GM21367 (cell line): ENCODE data around the gene S100A6.
"Not testable (repeated sequence)": the region's sequence is repeated elsewhere in the genome, so short reads cannot be mapped to it uniquely, and the experiment has no call there.

Experiments
- ATAC-seq: cut with Tn5 transposase; IDR thresholded peaks from one replicate; pipeline ENCODE4 v1.9.1; 2021; ENCODE audit not compliant: unreplicated experiment

Gene S100A6

GRCh38 chr1:153531638-153532037, 4.2 kb downstream of the S100A6 start:
- no peak for ATAC-seq

DNA sequence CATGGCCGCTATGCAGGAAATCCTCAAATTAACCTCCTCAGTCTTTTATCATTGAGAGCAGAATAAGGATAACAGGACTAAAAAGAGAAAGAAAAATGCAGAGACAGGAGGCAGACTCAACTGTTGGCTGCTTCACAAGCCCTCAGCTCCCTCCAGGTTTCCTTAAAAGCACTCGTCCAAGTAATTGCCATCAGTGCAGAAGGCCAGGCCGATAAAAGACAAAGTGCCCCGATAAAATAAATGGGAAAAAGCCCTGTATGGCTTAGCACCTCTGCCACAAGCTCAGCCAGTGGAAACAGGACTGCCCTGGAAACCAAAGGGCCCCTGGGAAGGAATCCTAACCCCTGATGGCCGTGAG, 8.1 kb downstream of the S100A6 start:
- no peak for ATAC-seq

DNA sequence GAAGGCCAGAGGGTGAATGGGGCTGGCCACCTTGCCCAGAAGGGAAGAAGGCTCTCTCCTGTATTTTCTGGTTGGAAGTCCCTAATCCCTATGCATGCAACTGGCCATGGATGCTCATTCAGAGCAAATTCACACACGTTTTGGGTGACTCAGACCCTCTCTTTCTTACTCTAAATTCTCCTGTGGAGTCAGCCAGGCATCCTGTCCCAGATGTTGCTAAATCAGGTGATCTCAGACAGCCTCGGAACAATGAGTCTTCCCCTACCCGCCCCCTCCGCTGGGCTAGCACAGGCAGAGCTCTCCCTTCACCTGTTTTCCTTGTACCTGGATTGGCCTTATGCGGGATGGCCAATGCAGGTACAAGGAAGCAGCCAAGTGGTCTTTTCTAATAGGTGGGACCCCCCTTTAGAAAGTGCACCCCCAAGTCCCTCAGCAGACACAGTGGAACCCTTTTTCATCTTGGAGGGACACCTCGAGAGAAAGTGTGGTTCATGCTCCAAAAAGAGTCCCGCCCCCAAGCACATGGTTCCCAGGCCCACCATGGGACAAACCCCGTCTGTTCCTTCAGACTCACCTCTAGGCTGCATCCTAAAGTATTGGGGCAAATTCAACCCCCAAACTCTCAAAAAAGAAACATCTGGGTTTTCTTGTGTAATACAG, 8.6 kb downstream of the S100A6 start:
- ATAC-seq: no peak

DNA sequence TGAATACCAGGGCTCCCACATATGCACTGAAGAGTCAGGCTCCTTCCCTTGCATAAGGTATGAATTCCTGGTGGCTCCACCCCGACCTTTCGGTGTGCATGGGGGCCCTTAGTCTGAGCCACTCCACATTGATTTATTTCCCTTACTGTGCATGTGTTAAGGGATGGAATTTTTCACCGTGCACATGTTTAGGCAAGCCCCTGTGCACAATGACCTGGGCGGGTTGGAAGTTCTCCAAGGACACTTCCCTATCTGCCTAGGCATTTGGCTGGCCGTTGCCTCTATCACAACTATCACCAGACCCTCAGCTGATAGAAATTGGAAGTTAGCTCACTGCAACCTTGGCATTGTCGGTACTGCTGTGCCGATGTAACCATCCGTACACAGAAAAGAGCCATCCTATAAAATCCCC, 9.7 kb downstream of the S100A6 start:
- no peak for ATAC-seq

GRCh38 chr1:153525088-153525728, 10.6 kb downstream of the S100A6 start:
- ATAC-seq: no peak

DNA sequence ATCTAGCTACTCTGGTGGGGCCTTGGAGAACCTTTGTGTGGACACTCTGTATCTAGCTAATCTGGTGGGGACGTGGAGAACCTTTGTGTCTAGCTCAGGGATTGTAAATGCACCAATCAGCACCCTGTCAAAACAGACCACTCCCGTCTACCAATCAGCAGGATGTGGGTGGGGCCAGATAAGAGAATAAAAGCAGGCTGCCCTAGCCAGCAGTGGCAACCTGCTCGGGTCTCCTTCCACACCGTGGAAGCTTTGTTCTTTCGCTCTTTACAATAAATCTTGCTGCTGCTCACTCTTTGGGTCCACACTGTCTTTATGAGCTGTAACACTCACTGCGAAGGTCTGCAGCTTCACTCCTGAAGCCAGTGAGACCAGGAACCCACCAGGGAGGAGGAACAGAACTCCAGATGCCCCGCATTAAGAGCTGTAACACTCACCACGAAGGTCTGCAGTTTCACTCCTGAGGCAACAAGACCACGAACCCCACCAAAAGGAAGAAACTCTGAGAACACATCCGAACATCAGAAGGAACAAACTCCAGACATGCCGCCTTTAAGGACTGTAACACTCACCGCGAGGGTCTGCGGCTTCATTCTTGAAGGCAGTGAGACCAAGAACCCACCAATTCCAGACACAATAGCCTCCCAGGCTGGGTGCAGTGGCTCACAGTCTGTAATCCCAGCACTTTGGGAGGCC, 13.3 kb downstream of the S100A6 start:
- not testable (repeated sequence) for ATAC-seq

- ATAC-seq: not testable (repeated sequence)
Observed at GRCh38 chr1:153521808-153522207, 14.0 kb downstream of the S100A6 start.

GRCh38 chr1:153520818-153521476, 14.8 kb downstream of the S100A6 start:
- no peak for ATAC-seq

DNA sequence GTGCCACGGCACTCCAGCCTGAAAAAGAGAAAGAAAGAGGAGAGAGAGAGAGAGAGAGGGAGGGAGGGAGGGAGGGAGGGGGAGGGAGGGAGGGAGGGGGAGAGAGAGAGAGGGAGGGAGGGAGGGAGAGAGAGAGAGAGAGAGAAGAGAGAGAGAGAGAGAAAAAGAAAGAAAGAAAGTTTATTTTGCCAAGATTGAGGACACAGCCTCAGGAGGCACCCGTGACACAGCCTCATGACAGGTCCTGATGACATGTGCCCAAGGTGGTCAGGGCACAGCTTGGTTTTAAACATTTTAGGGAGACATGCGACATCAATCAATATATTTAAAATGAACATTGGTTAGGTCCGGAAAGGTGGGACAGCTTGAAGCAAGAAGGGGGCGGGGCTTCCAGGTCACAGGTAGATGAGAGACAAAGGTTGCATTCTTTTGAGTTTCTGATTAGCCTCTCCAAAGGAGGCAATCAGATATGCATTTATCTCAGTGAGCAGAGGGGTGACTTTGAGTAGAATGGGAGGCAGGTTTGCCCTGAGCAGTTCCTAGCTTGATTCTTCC, 15.6 kb downstream of the S100A6 start:
- not testable (repeated sequence) for ATAC-seq

GRCh38 chr1:153519242-153519641, 16.5 kb downstream of the S100A6 start:
- ATAC-seq: no peak

DNA sequence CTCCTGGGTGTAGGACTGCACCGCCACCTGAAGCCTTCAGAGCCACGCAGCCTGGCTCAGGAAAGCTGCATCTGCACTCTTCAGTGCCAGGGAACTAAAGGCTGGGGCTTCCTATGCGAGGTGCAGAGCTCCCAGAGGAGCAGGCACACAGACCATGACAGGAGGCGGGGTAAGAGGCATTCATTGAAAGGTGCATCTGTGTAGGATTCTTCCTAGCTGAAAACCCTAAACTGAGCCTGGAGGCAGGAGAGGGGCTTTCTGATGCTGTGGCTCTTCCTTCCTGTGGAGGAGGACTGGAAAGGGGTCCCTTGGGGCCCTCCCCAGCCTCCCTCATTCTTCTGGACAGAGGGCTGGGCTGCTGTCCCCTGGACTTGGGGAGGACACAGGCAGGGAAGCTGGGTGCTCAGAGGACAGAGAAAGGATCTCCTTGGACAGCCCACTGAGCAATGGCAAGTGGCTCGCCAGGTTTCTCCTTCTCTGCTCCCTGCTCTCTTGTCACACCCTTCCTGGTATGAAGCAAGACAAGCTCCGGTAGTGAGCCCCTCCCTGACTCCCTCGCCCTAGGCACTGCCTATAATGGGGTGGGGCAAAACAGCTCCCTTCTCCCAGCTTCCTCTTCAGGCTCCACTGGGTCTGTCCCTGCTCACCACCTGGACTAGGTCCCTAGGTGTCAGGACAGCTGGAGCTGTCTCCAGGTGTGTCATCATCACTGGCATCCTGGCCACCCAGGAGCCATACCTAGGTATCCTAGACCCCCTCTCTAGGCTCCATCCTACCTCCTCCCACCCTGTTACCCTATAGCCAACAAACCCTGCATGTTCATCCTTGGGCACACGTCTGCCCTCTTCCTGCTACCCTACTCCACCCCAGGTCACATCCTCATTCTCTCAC, 20.0 kb downstream of the S100A6 start:
- ATAC-seq: no peak

DNA sequence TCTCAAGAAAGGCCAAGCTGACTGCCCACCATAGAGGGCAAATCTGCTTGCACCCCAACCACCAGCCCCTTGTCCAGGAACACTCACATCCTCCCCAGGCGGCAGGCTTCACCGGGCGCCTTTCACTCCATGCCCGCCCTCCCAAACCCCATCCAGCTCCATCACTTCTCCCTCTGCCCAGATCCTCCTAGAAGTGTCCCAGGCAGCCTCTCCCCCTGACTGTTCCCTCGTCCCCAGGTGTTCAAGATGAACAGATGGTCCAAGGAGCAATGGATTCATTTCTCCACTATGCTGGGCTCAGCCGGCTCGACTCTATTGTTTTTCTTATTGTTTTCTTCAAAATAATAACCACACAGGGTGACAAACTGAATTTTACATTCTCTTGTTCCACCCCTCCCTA, 22.1 kb downstream of the S100A6 start:
- ATAC-seq: no peak

DNA sequence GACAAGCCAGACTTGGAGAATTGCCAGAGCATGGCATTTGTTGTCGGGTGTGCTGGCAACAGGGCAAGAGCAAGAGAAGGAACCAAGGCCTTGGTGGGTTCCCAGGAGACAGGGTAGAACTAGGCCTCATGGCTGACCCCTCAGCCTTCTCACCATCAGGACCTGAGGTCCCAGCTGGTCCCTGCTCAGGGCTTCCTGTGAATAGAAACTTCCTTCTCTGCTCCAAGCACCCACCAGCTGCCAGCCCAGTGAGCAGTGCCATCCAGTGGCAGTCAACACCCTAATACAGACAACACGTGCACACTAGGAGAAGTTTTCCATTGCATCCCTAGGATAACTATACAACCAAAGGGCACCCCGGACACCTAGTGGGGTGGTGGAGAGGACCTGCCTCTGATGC, 22.8 kb downstream of the S100A6 start:
- no peak for ATAC-seq

GRCh38 chr1:153510984-153511410, 24.8 kb downstream of the S100A6 start:
- no peak for ATAC-seq

- ATAC-seq: no peak
Observed at GRCh38 chr1:153509729-153510354, 25.9 kb downstream of the S100A6 start.

DNA sequence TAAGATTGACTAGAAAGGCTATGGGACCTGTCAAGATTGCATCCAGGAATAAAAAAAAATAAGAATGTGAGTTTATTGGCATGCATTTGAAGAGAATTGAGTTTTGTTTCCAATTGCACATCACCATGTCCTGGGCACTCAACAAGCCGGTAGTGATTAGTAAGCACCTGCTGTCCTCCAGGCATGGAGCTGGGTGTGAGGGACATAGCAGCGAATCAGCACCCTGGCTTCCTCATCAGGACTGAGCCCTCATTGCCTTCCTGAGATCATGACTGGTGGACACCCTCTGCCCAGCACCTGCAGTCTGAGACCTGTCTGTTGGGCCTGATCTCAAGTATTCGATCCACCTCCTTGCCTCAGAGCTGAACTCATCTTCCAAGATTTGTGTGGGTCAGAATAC, 26.8 kb downstream of the S100A6 start:
- ATAC-seq: no peak

DNA sequence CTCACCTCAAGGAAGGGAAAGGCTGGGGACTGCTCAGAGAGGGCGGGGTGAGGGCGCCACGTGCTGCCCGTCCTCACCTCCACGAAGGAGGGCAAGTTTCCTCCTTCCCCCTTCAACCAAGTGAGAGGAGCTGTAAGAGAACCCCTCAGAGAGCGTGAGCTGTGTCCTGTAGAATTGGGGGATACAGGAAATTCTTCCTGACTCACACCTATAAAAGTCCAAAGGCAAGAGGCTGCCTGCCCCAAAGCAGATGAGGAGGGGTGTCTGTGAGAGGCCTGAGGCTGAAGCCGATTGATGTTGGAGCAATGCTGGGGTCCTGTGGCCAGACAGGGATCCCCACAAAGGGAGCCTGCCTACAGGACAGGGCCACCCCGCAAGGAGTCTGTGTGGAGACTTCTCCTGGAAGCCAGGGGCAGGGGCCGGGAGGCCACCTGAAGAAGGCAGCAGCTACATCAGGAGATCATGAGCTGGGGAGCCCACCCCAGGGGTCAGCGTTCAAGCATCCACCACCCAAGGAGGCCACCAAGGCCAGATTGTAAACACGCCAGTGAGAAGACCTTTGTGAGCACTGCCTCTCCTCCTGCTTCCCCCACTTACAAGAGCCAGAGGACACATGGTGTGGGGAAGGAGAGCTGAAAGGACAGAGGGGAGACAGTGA, 27.7 kb downstream of the S100A6 start:
- no peak for ATAC-seq

DNA sequence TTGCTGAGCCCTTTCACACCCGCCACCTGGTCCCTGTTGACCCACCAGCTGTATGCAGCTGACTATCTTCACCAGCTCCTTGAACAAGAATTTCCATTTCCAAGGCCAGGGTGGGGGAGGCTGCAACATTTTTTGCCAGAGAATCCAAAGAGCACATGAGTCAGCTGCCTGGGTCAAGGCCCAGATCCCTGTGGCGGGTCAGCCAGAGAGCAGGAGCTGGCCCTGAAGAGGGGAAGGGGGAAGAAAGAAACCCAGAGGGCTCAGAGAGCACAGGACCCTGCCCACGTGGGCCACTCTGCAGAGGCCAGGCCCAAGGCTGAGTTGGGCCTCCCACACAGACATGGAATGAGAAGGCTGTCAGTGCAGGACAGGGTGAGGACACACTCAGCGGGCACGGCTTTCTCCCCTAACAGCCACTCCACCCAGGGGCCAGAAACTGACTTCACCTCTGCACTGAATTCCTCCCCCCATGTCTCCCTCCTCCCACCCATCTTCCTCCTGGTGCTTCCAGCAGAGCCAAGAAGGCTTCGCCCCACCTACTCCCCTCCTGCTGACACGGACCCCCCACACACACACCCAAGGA, 28.9 kb downstream of the S100A6 start:
- ATAC-seq: no peak

DNA sequence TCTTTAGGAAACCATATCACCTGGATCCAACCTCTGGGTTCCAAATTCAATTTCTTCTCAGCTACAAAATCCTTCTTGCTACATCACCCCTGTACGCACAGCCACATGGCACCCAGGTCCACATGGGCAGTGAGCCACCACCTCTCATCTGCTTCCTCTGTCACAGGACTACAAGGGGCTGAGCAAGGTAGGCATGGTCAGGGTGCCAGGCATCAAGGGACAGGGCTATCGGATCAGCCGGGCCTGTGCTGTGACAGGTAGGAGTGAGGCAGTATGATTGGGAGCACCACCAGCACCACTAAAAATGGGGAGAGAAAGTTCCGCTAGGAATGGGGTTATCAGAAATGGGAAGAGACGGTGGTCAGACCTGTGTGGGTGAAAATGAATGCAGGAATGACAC, 29.4 kb downstream of the S100A6 start:
- ATAC-seq: no peak
